Activated CD4-positive, alpha-beta T cell treated with anti-CD3 and anti-CD28 coated beads, Interleukin-2, amount 50 U/mL, for 4 hours (primary cell): Measurements from ENCODE around the gene EYA2.

Experiments
- DNase-seq, 2 experiments: peaks; one replicate each; pipeline ENCODE4 v3.0.0-alpha.2; 2020

The EYA2 gene

GRCh38 chr20:47122560-47122959 is 227.9 kb downstream of the EYA2 start:
- DNase-seq = no peak

GRCh38 chr20:47124181-47124717 is 229.6 kb downstream of the EYA2 start:
- DNase-seq = no peak

GRCh38 chr20:47125508-47125757 is 230.8 kb downstream of the EYA2 start:
- DNase-seq = no peak

- no peak for DNase-seq
Measured at GRCh38 chr20:47125758-47126591, 231.3 kb downstream of the EYA2 start.

- DNase-seq = no peak
Measured at GRCh38 chr20:47126709-47127108, 232.1 kb downstream of the EYA2 start.

- no peak for DNase-seq
Measured at GRCh38 chr20:47127546-47127945, 232.9 kb downstream of the EYA2 start.

GRCh38 chr20:47127999-47128398 is 233.4 kb downstream of the EYA2 start:
- DNase-seq = no peak

GRCh38 chr20:47129306-47129705 is 234.7 kb downstream of the EYA2 start:
- no peak for DNase-seq

- DNase-seq = no peak
Measured at GRCh38 chr20:47133809-47134456, 239.3 kb downstream of the EYA2 start.

- no peak for DNase-seq
Measured at GRCh38 chr20:47136782-47137181, 242.1 kb downstream of the EYA2 start.

GRCh38 chr20:47137231-47137870 is 242.7 kb downstream of the EYA2 start:
- no peak for DNase-seq

- DNase-seq = no peak
Measured at GRCh38 chr20:47139934-47140535, 245.4 kb downstream of the EYA2 start.

- DNase-seq = no peak
Measured at GRCh38 chr20:47141350-47141921, 246.8 kb downstream of the EYA2 start.

GRCh38 chr20:47141941-47142773 is 247.5 kb downstream of the EYA2 start:
- DNase-seq = no peak

GRCh38 chr20:47142774-47143170 is 248.1 kb downstream of the EYA2 start:
- no peak for DNase-seq

- DNase-seq = no peak
Measured at GRCh38 chr20:47143657-47144056, 249.0 kb downstream of the EYA2 start.

GRCh38 chr20:47144463-47144862 is 249.8 kb downstream of the EYA2 start:
- DNase-seq = no peak

GRCh38 chr20:47146686-47147085 is 252.0 kb downstream of the EYA2 start:
- DNase-seq = no peak

- no peak for DNase-seq
Measured at GRCh38 chr20:47148059-47148458, 253.4 kb downstream of the EYA2 start.

GRCh38 chr20:47149939-47150338 is 255.3 kb downstream of the EYA2 start:
- no peak for DNase-seq

GRCh38 chr20:47150403-47151152 is 255.9 kb downstream of the EYA2 start:
- DNase-seq = no peak

GRCh38 chr20:47152068-47152467 is 257.4 kb downstream of the EYA2 start:
- no peak for DNase-seq
